Dedifferentiated amniotic fluid mesenchymal stem cell (primary cell): ENCODE data around the gene CNNM4.

Experiments used
- DNase-seq: peaks from one replicate; pipeline ENCODE4 v3.0.0-alpha.2; 2016; ENCODE audit errors: extremely low spot score

The CNNM4 gene

GRCh38 chr2:96758987-96759386 lies 1.7 kb upstream of the CNNM4 start:
- DNase-seq: no peak

- DNase-seq: no peak
Observed at GRCh38 chr2:96759548-96759947, 1.2 kb upstream of the CNNM4 start.

GRCh38 chr2:96760986-96761832 lies 507 bp downstream of the CNNM4 start:
- DNase-seq: no peak

- no peak for DNase-seq
Observed at GRCh38 chr2:96762529-96763311, 2.0 kb downstream of the CNNM4 start.

- no peak for DNase-seq
Observed at GRCh38 chr2:96763511-96764252, 3.0 kb downstream of the CNNM4 start.

GRCh38 chr2:96764253-96764637 lies 3.5 kb downstream of the CNNM4 start:
- no peak for DNase-seq

GRCh38 chr2:96767135-96767871 lies 6.6 kb downstream of the CNNM4 start:
- DNase-seq: no peak

- DNase-seq: no peak
Observed at GRCh38 chr2:96768083-96768561, 7.4 kb downstream of the CNNM4 start.

GRCh38 chr2:96769814-96770213 lies 9.1 kb downstream of the CNNM4 start:
- no peak for DNase-seq

GRCh38 chr2:96770442-96771202 lies 9.9 kb downstream of the CNNM4 start:
- no peak for DNase-seq

GRCh38 chr2:96771796-96772618 lies 11.3 kb downstream of the CNNM4 start:
- no peak for DNase-seq

- no peak for DNase-seq
Observed at GRCh38 chr2:96772903-96773671, 12.4 kb downstream of the CNNM4 start.

GRCh38 chr2:96773922-96774321 lies 13.2 kb downstream of the CNNM4 start:
- no peak for DNase-seq

GRCh38 chr2:96775160-96775559 lies 14.5 kb downstream of the CNNM4 start:
- DNase-seq: no peak

- no peak for DNase-seq
Observed at GRCh38 chr2:96783388-96783787, 22.7 kb downstream of the CNNM4 start.

GRCh38 chr2:96787411-96787810 lies 26.7 kb downstream of the CNNM4 start:
- DNase-seq: peak; percentile 13

- peak; percentile 14 for DNase-seq
Observed at GRCh38 chr2:96788442-96789244, 27.9 kb downstream of the CNNM4 start.

GRCh38 chr2:96789245-96789617 lies 28.5 kb downstream of the CNNM4 start:
- no peak for DNase-seq
